ENCODE measurements around the gene PLEKHA3. TPM values are rescaled to one million over a fixed set of nuclear protein-coding genes. Genes with fewer than 3 reads are reported as not detected.
A peak's percentile ranks its signal among the peaks of the same experiment; 100 is the strongest.

PLEKHA3 gene
- total RNA-seq, 1 donor from 2014 or later = 22.0 TPM

GRCh38 chr2:178476477-178476876 lies 3.8 kb upstream of the PLEKHA3 start:
- H3K4me3 Mint-ChIP-seq = peak overlapping the region; percentile 70
- no peak overlapping the region for H3K27ac Mint-ChIP-seq (ENCODE audit: unreplicated experiment)
- no peak for TF ChIP-seq CTCF (conservative IDR thresholded peaks at IDR 0.05)
- no peaks in the 10 kb centered on the region for H3K27me3 Mint-ChIP-seq (ENCODE audit: low read depth)
- no peaks in the 10 kb centered on the region for H3K36me3 Mint-ChIP-seq (ENCODE audit: low read depth)
- DNase-seq (ENCODE audit: low read depth, low spot score) = no peak
- H3K9me3 Mint-ChIP-seq = no peaks in the 10 kb centered on the region
- H3K4me1 Mint-ChIP-seq = peaks cover 44% of the 10 kb centered on the region

- no peak for DNase-seq (ENCODE audit: low read depth, low spot score)
- Mint-ChIP-seq H3K4me1 (peaks cover 55% of the 10 kb centered on the region), H3K27me3 (ENCODE audit: low read depth) (no peaks in the 10 kb centered on the region), H3K36me3 (ENCODE audit: low read depth) (no peaks in the 10 kb centered on the region), H3K4me3 (peak overlapping the region; percentile 97), H3K27ac (ENCODE audit: unreplicated experiment) (peak overlapping the region; percentile 71), H3K9me3 (no peaks in the 10 kb centered on the region)
- TF ChIP-seq CTCF (conservative IDR thresholded peaks at IDR 0.05) = no peak
Measured at GRCh38 chr2:178477443-178478129, 2.7 kb upstream of the PLEKHA3 start.

GRCh38 chr2:178478130-178478438 lies 2.2 kb upstream of the PLEKHA3 start:
- Mint-ChIP-seq H3K4me3 (peak overlapping the region; percentile 97), H3K27me3 (ENCODE audit: low read depth) (no peaks in the 10 kb centered on the region), H3K36me3 (ENCODE audit: low read depth) (no peaks in the 10 kb centered on the region), H3K27ac (ENCODE audit: unreplicated experiment) (peak overlapping the region; percentile 100), H3K4me1 (peaks cover 60% of the 10 kb centered on the region), H3K9me3 (no peaks in the 10 kb centered on the region)
- DNase-seq (ENCODE audit: low read depth, low spot score) = peak; percentile 3
- TF ChIP-seq CTCF (conservative IDR thresholded peaks at IDR 0.05) = no peak

GRCh38 chr2:178478439-178479274 lies 1.6 kb upstream of the PLEKHA3 start, which contains the start of gene FKBP7:
FKBP7 (minus strand) TSS chr2:178478600; CDS start chr2:178478499, 101 bp downstream.
- Mint-ChIP-seq H3K4me3 (peak within 1 kb of the TSS; percentile 97), H3K27me3 (ENCODE audit: low read depth) (no peaks in the 10 kb centered on the region)
- DNase-seq (ENCODE audit: low read depth, low spot score) = peak; percentile 64

GRCh38 chr2:178479275-178479616 lies 1.0 kb upstream of the PLEKHA3 start:
- Mint-ChIP-seq H3K4me1 (peaks cover 56% of the 10 kb centered on the region), H3K27me3 (ENCODE audit: low read depth) (no peaks in the 10 kb centered on the region), H3K9me3 (no peaks in the 10 kb centered on the region), H3K4me3 (peak overlapping the region; percentile 97), H3K27ac (ENCODE audit: unreplicated experiment) (peak overlapping the region; percentile 100), H3K36me3 (ENCODE audit: low read depth) (no peaks in the 10 kb centered on the region)
- peak; percentile 11 for TF ChIP-seq CTCF (conservative IDR thresholded peaks at IDR 0.05)
- no peak for DNase-seq (ENCODE audit: low read depth, low spot score)

More at GRCh38 chr2:178478439-178479274, 1.6 kb upstream of the PLEKHA3 start, which contains the start of gene FKBP7:
- H3K27ac Mint-ChIP-seq (ENCODE audit: unreplicated experiment) = peak within 1 kb of the TSS; percentile 100
- H3K9me3 Mint-ChIP-seq = no peaks in the 10 kb centered on the region
- TF ChIP-seq CTCF (conservative IDR thresholded peaks at IDR 0.05) = peak; percentile 71
- H3K36me3 Mint-ChIP-seq (ENCODE audit: low read depth) = no peaks in the 10 kb centered on the region
- H3K4me1 Mint-ChIP-seq = peaks cover 56% of the 10 kb centered on the region

Measured in neural crest cell (in vitro differentiated cells).